Peyer's patch (tissue), 4 donors: Measurements from ENCODE around the gene FAM20B. TPM values are rescaled to one million over a fixed set of nuclear protein-coding genes. Genes with fewer than 3 reads are reported as not detected.

Source experiments
- DNase-seq, 3 donors: peaks; one replicate each; pipeline ENCODE4 v3.0.0-alpha.2; 2017 to 2019
- H3K27ac ChIP-seq, 4 donors: fragments of 200-600 bp; sonication (generic); one replicate each; pipeline ENCODE4 v1.5.1; 2016 to 2019
- H3K27me3 ChIP-seq, 2 donors: fragments of 200-600 bp; sonication (generic); one replicate each; pipeline ENCODE4 v1.5.1; 2019
- H3K36me3 ChIP-seq, 3 donors: fragments of 200-600 bp; sonication (generic); one replicate each; pipeline ENCODE4 v1.5.1; 2016 to 2019
- H3K4me1 ChIP-seq, 4 donors: fragments of 200-600 bp; sonication (generic); one replicate each; pipeline ENCODE4 v1.5.1; 2016 to 2019
- H3K4me3 ChIP-seq, 4 donors: fragments of 200-600 bp; sonication (generic); 1 replicate in 3 of 4; 2 replicates in 1 of 4; pipeline ENCODE4 v1.5.1; 2016 to 2019; ENCODE audit warnings: mild to moderate bottlenecking in 1 of 4
- H3K9me3 ChIP-seq, 4 donors: fragments of 200-600 bp; sonication (generic); one replicate each; pipeline ENCODE4 v1.5.1; 2016 to 2019; ENCODE audit warnings: mild to moderate bottlenecking in 1 of 4
- CTCF ChIP-seq, 6 experiments: fragments of 450-650 bp in 4 of 6; fragments of 200-600 bp in 2 of 6; sonication (generic) in 1 of 6; IDR thresholded peaks; one replicate each; pipeline ENCODE4 v1.5.1; 2017 to 2019; ENCODE audit warnings: antibody characterized with exemption in 6 of 6, mild to moderate bottlenecking in 3 of 6, moderate library complexity in 1 of 6
- POLR2A ChIP-seq, 2 donors: fragments of 450-650 bp; IDR thresholded peaks; one replicate each; pipeline ENCODE4 v1.5.1; 2017; ENCODE audit warnings: antibody characterized with exemption in 2 of 2, mild to moderate bottlenecking in 2 of 2, moderate library complexity in 2 of 2
- total RNA-seq, 4 donors: library from RNA; depleted of rRNA; stranded (reverse); fragments of >200 nt; gene quantifications; one replicate each; pipeline ENCODE4 v1.1.0, GENCODE V29; 2016

Gene FAM20B
- total RNA-seq, 4 donors from 2014 or later, result 13.8 to 18.8 (median 17.2) TPM

- no peak overlapping the region for H3K4me3 ChIP-seq
- H3K4me1 ChIP-seq, result no peaks in the 10 kb centered on the region
- no peak overlapping the region for H3K27ac ChIP-seq
- H3K9me3 ChIP-seq, result no peaks in the 10 kb centered on the region
- TF ChIP-seq CTCF (IDR thresholded peaks at IDR 0.05) (no peak), POLR2A (IDR thresholded peaks at IDR 0.05) (no peak)
- H3K27me3 ChIP-seq, result no peaks in the 10 kb centered on the region
- H3K36me3 ChIP-seq, result no peaks in the 10 kb centered on the region
- DNase-seq, result no peak
Measured at GRCh38 chr1:179042087-179042486, 16.4 kb downstream of the FAM20B start.

DNA sequence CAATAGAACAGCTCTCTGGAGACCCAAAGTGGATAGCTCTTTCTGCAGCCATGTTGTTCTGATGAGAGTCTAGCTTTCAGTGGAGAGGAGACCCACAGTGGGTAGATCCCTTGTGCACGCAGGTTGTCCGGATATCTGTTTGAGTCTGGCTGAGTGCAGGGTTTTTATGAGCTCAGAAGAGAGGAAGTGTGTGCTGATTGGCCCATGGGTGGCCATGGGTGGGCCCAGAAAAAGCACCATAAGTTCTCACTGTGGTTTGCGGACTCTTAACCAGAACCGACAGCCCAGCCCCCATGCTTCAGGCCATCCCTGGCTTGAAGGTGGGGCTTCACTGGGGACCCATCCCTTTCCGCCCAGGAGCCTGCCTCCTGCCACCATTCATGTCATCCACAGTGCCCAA is 17.0 kb downstream of the FAM20B start:
- no peaks in the 10 kb centered on the region for H3K27me3 ChIP-seq
- TF ChIP-seq CTCF (IDR thresholded peaks at IDR 0.05) (no peak), POLR2A (IDR thresholded peaks at IDR 0.05) (no peak)
- no peaks in the 10 kb centered on the region for H3K9me3 ChIP-seq
- no peaks in the 10 kb centered on the region for H3K4me1 ChIP-seq
- no peaks in the 10 kb centered on the region for H3K36me3 ChIP-seq
- no peak overlapping the region for H3K27ac ChIP-seq
- DNase-seq, result no peak
- no peak overlapping the region for H3K4me3 ChIP-seq

- Histone ChIP-seq H3K36me3 (no peaks in the 10 kb centered on the region), H3K4me1 (no peaks in the 10 kb centered on the region), H3K9me3 (no peaks in the 10 kb centered on the region), H3K27me3 (no peaks in the 10 kb centered on the region), H3K27ac (no peak overlapping the region), H3K4me3 (no peak overlapping the region)
- TF ChIP-seq CTCF (IDR thresholded peaks at IDR 0.05) (no peak), POLR2A (IDR thresholded peaks at IDR 0.05) (no peak)
- no peak for DNase-seq
Measured at GRCh38 chr1:179043266-179043665, 17.6 kb downstream of the FAM20B start.

DNA sequence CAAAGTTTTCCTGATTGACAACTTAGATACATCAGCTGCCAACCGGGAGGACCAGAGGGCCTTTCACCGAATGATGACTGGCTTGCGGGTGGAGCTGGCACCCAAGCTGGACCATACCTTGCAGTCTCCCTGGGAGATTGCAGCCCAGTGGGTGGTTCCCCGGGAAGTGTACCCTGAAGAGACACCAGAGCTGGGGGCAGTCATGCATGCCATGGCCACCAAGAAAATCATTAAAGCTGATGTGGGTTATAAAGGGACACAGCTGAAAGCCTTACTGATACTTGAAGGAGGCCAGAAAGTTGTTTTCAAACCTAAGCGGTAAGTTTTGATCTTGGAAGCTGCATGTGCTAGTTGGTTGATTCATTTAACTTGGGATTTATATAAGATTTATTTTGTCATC is 18.2 kb downstream of the FAM20B start:
- Histone ChIP-seq H3K4me1 (no peaks in the 10 kb centered on the region), H3K4me3 (no peak overlapping the region), H3K27ac (no peak overlapping the region), H3K9me3 (no peaks in the 10 kb centered on the region), H3K36me3 (no peaks in the 10 kb centered on the region), H3K27me3 (no peaks in the 10 kb centered on the region)
- DNase-seq, result no peak
- TF ChIP-seq CTCF (IDR thresholded peaks at IDR 0.05) (no peak), POLR2A (IDR thresholded peaks at IDR 0.05) (no peak)

DNA sequence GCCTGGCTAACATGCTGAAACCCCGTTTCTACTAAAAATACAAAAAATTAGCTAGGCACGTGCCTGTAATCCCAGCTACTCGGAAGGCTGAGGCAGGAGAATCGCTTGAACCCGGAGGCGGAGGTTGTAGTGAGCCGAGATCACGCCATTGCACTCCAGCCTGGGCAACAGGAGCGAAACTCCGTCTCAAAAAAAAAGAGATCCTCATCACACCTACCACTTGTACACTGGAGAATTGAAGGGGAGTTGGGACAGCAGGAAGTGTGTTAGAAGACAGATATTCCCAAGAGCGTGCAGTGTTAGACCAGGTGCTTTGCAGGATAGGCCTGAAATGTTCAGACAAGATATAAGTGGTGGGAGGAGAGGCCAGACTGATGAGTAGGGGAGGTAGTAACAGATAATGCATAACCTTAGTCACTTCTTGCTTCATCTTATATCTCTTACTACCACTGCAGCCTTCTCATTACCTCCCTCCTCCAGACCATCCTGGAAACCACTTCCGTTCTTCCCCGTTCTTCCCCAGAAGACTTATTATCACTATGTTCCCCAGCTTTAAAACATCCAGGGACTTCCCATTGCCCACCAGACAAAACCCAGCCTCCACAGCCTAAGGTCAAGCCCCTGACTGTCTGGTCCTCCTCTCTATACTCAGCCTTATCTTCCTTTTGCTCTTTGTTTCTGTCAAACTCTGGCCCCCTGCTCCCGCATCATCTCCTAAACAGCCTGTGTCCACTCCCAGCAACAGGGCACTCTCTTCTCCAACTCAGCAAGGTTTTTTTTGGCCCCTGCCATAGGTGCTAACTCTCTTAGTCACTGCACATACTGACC is 21.3 kb downstream of the FAM20B start:
- no peaks in the 10 kb centered on the region for H3K27me3 ChIP-seq
- H3K36me3 ChIP-seq, result peaks cover 0 to 11% (median 0%) of the 10 kb centered on the region in 3 donors

More for the DNA sequence above, 21.3 kb downstream of the FAM20B start:
- Histone ChIP-seq H3K9me3 (no peaks in the 10 kb centered on the region), H3K4me1 (no peaks in the 10 kb centered on the region), H3K27ac (no peak overlapping the region), H3K4me3 (no peak overlapping the region)
- TF ChIP-seq CTCF (IDR thresholded peaks at IDR 0.05) (no peak), POLR2A (IDR thresholded peaks at IDR 0.05) (no peak)
- DNase-seq, result no peak
